ENCODE results near the gene SYT7. TPM values are rescaled to one million over a fixed set of nuclear protein-coding genes. Genes with fewer than 3 reads are reported as not detected.

SYT7 gene
- total RNA-seq, 2 experiments from 2014 or later: not detected

GRCh38 chr11:61611309-61611708 is 30.4 kb upstream of the SYT7 start:
- POLR2A ChIA-PET: no interaction called here

DNA sequence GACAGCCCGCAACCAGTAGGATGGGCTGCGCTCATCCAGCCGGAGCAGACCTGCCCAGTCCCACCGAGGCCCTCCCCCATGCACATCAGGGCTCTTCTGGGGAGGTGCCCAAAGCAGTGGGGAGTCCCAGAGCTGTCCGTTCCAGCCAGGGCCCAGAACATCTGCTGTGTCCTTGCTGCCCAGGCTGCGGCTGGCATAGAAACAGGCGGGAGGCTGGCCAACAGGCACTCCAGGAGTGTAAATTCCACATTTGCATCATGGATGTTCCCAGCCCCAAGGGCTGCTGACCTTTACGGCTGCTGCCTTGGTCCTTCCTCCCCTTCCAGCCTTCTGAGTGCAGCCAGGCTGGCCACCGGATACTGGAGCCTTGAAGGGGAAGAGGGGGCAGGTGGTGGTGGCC is 30.0 kb upstream of the SYT7 start:
- intact Hi-C loops (cut with DNase I, micrococcal nuclease): no loop called here
- ChIA-PET POLR2A (no interaction called here), CTCF (no interaction called here)
- no peak overlapping the region for H3K4me3 Mint-ChIP-seq
- ATAC-seq (ENCODE audit: poor library complexity): no peak
- no peaks in the 10 kb centered on the region for H3K9me3 Mint-ChIP-seq
- H3K4me3 ChIP-seq (ENCODE audit: low read length): no peak overlapping the region
- H3K36me3 ChIP-seq (ENCODE audit: insufficient read depth, low read length): no peaks in the 10 kb centered on the region
- no peaks in the 10 kb centered on the region for H3K4me1 Mint-ChIP-seq (ENCODE audit: low read depth)
- no peaks in the 10 kb centered on the region for H3K4me1 ChIP-seq (ENCODE audit: insufficient read depth, low read length)
- H3K27ac ChIP-seq (ENCODE audit: low read depth in 1 of 2, low read length in 2 of 2): no peak overlapping the region
- H3K27me3 ChIP-seq (ENCODE audit: control insufficient read depth in 1 of 2, insufficient read depth in 2 of 2, low read length in 2 of 2): peaks cover 0 to 6% of the 10 kb centered on the region in 2 experiments
- no peak for DNase-seq
- H3K9me3 ChIP-seq (ENCODE audit: control insufficient read depth in 1 of 2, insufficient read depth in 1 of 2, low read length in 2 of 2): peaks cover 0 to 10% of the 10 kb centered on the region in 2 experiments
- peaks cover 42% of the 10 kb centered on the region for H3K27me3 Mint-ChIP-seq
- H3K36me3 Mint-ChIP-seq (ENCODE audit: low read depth): no peaks in the 10 kb centered on the region
- TF ChIP-seq, protein P1, sequence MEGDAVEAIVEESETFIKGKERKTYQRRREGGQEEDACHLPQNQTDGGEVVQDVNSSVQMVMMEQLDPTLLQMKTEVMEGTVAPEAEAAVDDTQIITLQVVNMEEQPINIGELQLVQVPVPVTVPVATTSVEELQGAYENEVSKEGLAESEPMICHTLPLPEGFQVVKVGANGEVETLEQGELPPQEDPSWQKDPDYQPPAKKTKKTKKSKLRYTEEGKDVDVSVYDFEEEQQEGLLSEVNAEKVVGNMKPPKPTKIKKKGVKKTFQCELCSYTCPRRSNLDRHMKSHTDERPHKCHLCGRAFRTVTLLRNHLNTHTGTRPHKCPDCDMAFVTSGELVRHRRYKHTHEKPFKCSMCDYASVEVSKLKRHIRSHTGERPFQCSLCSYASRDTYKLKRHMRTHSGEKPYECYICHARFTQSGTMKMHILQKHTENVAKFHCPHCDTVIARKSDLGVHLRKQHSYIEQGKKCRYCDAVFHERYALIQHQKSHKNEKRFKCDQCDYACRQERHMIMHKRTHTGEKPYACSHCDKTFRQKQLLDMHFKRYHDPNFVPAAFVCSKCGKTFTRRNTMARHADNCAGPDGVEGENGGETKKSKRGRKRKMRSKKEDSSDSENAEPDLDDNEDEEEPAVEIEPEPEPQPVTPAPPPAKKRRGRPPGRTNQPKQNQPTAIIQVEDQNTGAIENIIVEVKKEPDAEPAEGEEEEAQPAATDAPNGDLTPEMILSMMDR (IDR thresholded peaks at IDR 0.05): no peak
- no peak overlapping the region for H3K27ac Mint-ChIP-seq

More at GRCh38 chr11:61611309-61611708, 30.4 kb upstream of the SYT7 start:
- Mint-ChIP-seq H3K9me3 (no peaks in the 10 kb centered on the region), H3K27me3 (peaks cover 38% of the 10 kb centered on the region), H3K27ac (no peak overlapping the region), H3K4me3 (no peak overlapping the region), H3K36me3 (ENCODE audit: low read depth) (no peaks in the 10 kb centered on the region), H3K4me1 (ENCODE audit: low read depth) (no peaks in the 10 kb centered on the region)
- peaks cover 0 to 6% of the 10 kb centered on the region in 2 experiments for H3K27me3 ChIP-seq (ENCODE audit: control insufficient read depth in 1 of 2, insufficient read depth in 2 of 2, low read length in 2 of 2)
- intact Hi-C loops (cut with DNase I, micrococcal nuclease): no loop called here
- no peak for ATAC-seq (ENCODE audit: poor library complexity)
- no peaks in the 10 kb centered on the region for H3K36me3 ChIP-seq (ENCODE audit: insufficient read depth, low read length)
- no peaks in the 10 kb centered on the region for H3K4me1 ChIP-seq (ENCODE audit: insufficient read depth, low read length)
- no peak overlapping the region for H3K4me3 ChIP-seq (ENCODE audit: low read length)
- H3K9me3 ChIP-seq (ENCODE audit: control insufficient read depth in 1 of 2, insufficient read depth in 1 of 2, low read length in 2 of 2): peaks cover 0 to 10% of the 10 kb centered on the region in 2 experiments
- DNase-seq: no peak
- H3K27ac ChIP-seq (ENCODE audit: low read depth in 1 of 2, low read length in 2 of 2): no peak overlapping the region
- CTCF ChIA-PET: no interaction called here
- TF ChIP-seq, protein P1 (IDR thresholded peaks at IDR 0.05): no peak

DNA sequence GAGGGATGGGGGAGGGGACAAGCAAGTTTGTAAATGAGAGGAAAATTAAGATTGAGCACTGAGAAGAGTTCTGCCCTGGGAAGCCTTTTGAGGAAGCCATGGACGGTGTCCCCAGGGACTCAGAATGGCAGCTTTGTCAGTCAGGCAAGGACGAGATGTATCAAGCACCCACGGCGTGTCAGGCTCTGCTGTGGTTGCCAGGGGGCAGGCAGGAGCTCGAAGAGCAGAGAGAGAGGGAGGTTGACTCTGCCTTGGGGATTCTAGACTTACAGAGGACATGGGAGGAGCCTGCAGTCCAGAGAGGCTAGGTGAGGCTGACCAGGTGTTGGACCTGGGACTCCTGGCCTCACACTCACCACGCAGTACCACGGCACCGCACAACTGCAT is 29.1 kb upstream of the SYT7 start:
- Histone ChIP-seq H3K4me1 (ENCODE audit: insufficient read depth, low read length) (no peaks in the 10 kb centered on the region), H3K27me3 (ENCODE audit: control insufficient read depth in 1 of 2, insufficient read depth in 2 of 2, low read length in 2 of 2) (peaks cover 0 to 6% of the 10 kb centered on the region in 2 experiments), H3K9me3 (ENCODE audit: control insufficient read depth in 1 of 2, insufficient read depth in 1 of 2, low read length in 2 of 2) (peaks cover 0 to 10% of the 10 kb centered on the region in 2 experiments), H3K4me3 (ENCODE audit: low read length) (no peak overlapping the region), H3K36me3 (ENCODE audit: insufficient read depth, low read length) (no peaks in the 10 kb centered on the region), H3K27ac (ENCODE audit: low read depth in 1 of 2, low read length in 2 of 2) (no peak overlapping the region)
- Mint-ChIP-seq H3K4me1 (ENCODE audit: low read depth) (no peaks in the 10 kb centered on the region), H3K36me3 (ENCODE audit: low read depth) (no peaks in the 10 kb centered on the region), H3K9me3 (no peaks in the 10 kb centered on the region), H3K27ac (no peak overlapping the region), H3K27me3 (peaks cover 47% of the 10 kb centered on the region), H3K4me3 (no peak overlapping the region)
- intact Hi-C loops (cut with DNase I, micrococcal nuclease): no loop called here
- CTCF ChIA-PET: no interaction called here
- POLR2A ChIA-PET: no interaction called here
- DNase-seq (no peak), ATAC-seq (ENCODE audit: poor library complexity) (no peak)
- TF ChIP-seq, protein P1 (IDR thresholded peaks at IDR 0.05): no peak

All from CD4-positive, alpha-beta T cell (primary cell).